HPDE6-E6E7 (cell line): ENCODE results near the gene UBE2I.
"Not testable (repeated sequence)": the region's sequence is repeated elsewhere in the genome, so short reads cannot be mapped to it uniquely, and the experiment has no call there.

Experiments
- DNase-seq: peaks from one replicate; pipeline ENCODE4 v3.0.0; 2011; ENCODE audit warnings: missing footprints; ENCODE audit errors: extremely low spot score

UBE2I gene

GRCh38 chr16:1277617-1278282 is 31.7 kb upstream of the UBE2I start:
- no peak for DNase-seq

GRCh38 chr16:1278477-1278876 is 31.0 kb upstream of the UBE2I start:
- no peak for DNase-seq

- no peak for DNase-seq
These were observed 30.1 kb upstream of the UBE2I start for GRCh38 chr16:1279081-1279944.

- DNase-seq: no peak
These were observed 29.4 kb upstream of the UBE2I start for GRCh38 chr16:1279945-1280589.

- no peak for DNase-seq
These were observed 28.7 kb upstream of the UBE2I start for GRCh38 chr16:1280783-1281182.

- DNase-seq: no peak
These were observed 27.9 kb upstream of the UBE2I start for GRCh38 chr16:1281517-1281916.

GRCh38 chr16:1282324-1282973 is 27.0 kb upstream of the UBE2I start:
- DNase-seq: no peak

GRCh38 chr16:1283296-1283695 is 26.1 kb upstream of the UBE2I start:
- no peak for DNase-seq

GRCh38 chr16:1283996-1284616 is 25.3 kb upstream of the UBE2I start:
- DNase-seq: no peak

- DNase-seq: no peak
These were observed 23.5 kb upstream of the UBE2I start for GRCh38 chr16:1285669-1286512.

- no peak for DNase-seq
These were observed 22.8 kb upstream of the UBE2I start for GRCh38 chr16:1286513-1287094.

- DNase-seq: no peak
These were observed 21.3 kb upstream of the UBE2I start for GRCh38 chr16:1287982-1288670.

GRCh38 chr16:1288813-1289476 is 20.5 kb upstream of the UBE2I start:
- no peak for DNase-seq

- no peak for DNase-seq
These were observed 20.0 kb upstream of the UBE2I start for GRCh38 chr16:1289477-1289866.

- DNase-seq: no peak
These were observed 19.4 kb upstream of the UBE2I start for GRCh38 chr16:1290063-1290501.

GRCh38 chr16:1290860-1291575 is 18.4 kb upstream of the UBE2I start:
- DNase-seq: no peak

GRCh38 chr16:1291576-1291974 is 17.9 kb upstream of the UBE2I start:
- DNase-seq: no peak

- DNase-seq: not testable (repeated sequence)
These were observed 17.2 kb upstream of the UBE2I start for GRCh38 chr16:1292208-1292607.

GRCh38 chr16:1292808-1293207 is 16.6 kb upstream of the UBE2I start:
- DNase-seq: not testable (repeated sequence)
